ENCODE measurements around the gene ATXN1.
A peak's percentile ranks its signal among the peaks of the same experiment; 100 is the strongest.

Gene ATXN1

DNA sequence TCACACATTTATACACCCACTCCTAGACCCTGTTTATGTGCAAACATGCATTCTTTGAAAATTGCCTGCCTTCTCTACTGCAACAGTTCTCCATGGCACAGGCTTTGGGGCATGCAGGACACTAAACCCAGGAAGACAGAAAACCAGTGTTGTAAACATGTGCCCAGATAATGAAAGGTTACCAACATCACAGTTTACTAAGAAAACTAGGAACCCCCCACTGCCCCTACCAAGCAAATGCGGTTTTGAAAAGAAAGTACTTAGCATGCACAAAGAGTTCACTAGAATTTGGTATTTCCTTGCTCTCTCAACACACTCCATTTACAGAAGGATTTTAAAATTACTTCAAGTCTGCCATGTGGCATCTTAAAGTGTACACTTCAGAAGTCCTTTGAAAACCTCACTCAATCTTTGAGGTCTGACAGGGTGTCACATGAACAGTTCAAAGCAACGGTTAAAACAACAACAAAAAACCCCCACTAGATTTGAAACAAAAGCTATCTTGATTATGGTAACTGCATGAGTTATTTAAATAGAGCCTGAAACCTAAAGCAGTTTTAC, 277.9 kb downstream of the ATXN1 start:
- Histone ChIP-seq H3K4me2 (ENCODE audit: low read length) (no peak overlapping the region), H3K4ac (ENCODE audit: low read depth, low read length) (no peak overlapping the region), H3K79me2 (ENCODE audit: control insufficient read depth, insufficient read depth, low read length) (no peaks in the 10 kb centered on the region), H2BK15ac (replicated peaks; ENCODE audit: low read depth) (no peak overlapping the region), H4K5ac (ENCODE audit: low read length) (no peak overlapping the region), H3K9ac (ENCODE audit: low read length) (no peak overlapping the region), H2BK5ac (ENCODE audit: low read length) (no peak overlapping the region), H2BK120ac (ENCODE audit: low read depth, low read length) (no peak overlapping the region), H3K27ac (ENCODE audit: low read depth, low read length) (no peak overlapping the region), H3K56ac (ENCODE audit: low read length) (no peak overlapping the region), H3K4me3 (ENCODE audit: low read length) (no peak overlapping the region), H3K18ac (ENCODE audit: low read length) (no peak overlapping the region), H4K8ac (ENCODE audit: low read depth, low read length) (no peak overlapping the region), H3K4me1 (ENCODE audit: control insufficient read depth, low read depth, low read length) (no peaks in the 10 kb centered on the region), H3K79me1 (ENCODE audit: low read length) (no peaks in the 10 kb centered on the region), H3K23ac (ENCODE audit: low read length) (no peak overlapping the region), H2AK5ac (ENCODE audit: low read length) (no peak overlapping the region), H3K36me3 (ENCODE audit: control insufficient read depth, insufficient read depth, low read length) (no peaks in the 10 kb centered on the region), H3K27me3 (ENCODE audit: insufficient read depth, low read length, poor library complexity) (no peaks in the 10 kb centered on the region)
- WGBS (ENCODE audit: extremely low coverage, insufficient coverage, low lambda C conversion rate) = no CpG with 5 or more reads among the region's 2 CpGs
- DNase-seq = no peak

DNA sequence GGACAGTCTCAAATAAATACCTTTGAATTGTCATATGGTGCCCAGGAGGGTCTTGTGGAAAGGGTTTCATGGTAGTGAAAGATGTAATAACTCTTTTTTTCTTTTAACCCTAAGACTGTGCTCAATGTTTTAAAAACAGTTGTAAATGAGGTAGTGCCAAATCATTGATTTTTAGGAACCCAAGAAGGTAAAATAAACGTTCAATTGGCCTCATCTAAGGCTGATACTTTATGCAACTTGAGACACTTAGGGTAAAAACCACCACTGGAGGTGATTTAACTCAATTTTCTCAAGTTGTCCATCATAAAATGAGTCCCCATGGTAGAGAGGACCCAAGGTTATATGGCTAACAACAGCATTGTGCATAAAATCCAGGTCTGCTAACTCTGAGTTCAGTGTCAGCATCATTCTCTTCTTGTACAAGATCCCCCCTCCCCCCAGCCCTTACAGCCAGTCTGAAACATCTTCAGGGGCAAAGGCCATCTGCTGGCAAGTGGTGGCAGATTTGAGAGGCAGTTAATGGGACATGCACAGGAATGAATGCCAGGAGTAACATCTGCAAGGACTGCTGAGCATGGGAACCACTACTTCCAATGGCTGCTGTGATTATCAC, 278.5 kb downstream of the ATXN1 start:
- no peaks in the 10 kb centered on the region for H3K79me2 ChIP-seq (ENCODE audit: control insufficient read depth, insufficient read depth, low read length)
- WGBS (ENCODE audit: extremely low coverage, insufficient coverage, low lambda C conversion rate) = no CpG with 5 or more reads among the region's 1 CpG
- H3K27ac ChIP-seq (ENCODE audit: low read depth, low read length) = no peak overlapping the region
- H2BK120ac ChIP-seq (ENCODE audit: low read depth, low read length) = no peak overlapping the region
- H3K4ac ChIP-seq (ENCODE audit: low read depth, low read length) = no peak overlapping the region
- H3K4me1 ChIP-seq (ENCODE audit: control insufficient read depth, low read depth, low read length) = no peaks in the 10 kb centered on the region
- no peak overlapping the region for H3K23ac ChIP-seq (ENCODE audit: low read length)
- H2BK15ac ChIP-seq (replicated peaks; ENCODE audit: low read depth) = no peak overlapping the region
- no peak overlapping the region for H3K18ac ChIP-seq (ENCODE audit: low read length)
- H4K5ac ChIP-seq (ENCODE audit: low read length) = no peak overlapping the region
- H3K36me3 ChIP-seq (ENCODE audit: control insufficient read depth, insufficient read depth, low read length) = no peaks in the 10 kb centered on the region
- no peak overlapping the region for H2BK5ac ChIP-seq (ENCODE audit: low read length)
- no peak overlapping the region for H2AK5ac ChIP-seq (ENCODE audit: low read length)
- H3K27me3 ChIP-seq (ENCODE audit: insufficient read depth, low read length, poor library complexity) = no peaks in the 10 kb centered on the region
- H4K8ac ChIP-seq (ENCODE audit: low read depth, low read length) = no peak overlapping the region
- no peak overlapping the region for H3K4me2 ChIP-seq (ENCODE audit: low read length)
- no peak overlapping the region for H3K4me3 ChIP-seq (ENCODE audit: low read length)
- no peaks in the 10 kb centered on the region for H3K79me1 ChIP-seq (ENCODE audit: low read length)
- H3K9ac ChIP-seq (ENCODE audit: low read length) = no peak overlapping the region
- H3K56ac ChIP-seq (ENCODE audit: low read length) = no peak overlapping the region
- no peak for DNase-seq

DNA sequence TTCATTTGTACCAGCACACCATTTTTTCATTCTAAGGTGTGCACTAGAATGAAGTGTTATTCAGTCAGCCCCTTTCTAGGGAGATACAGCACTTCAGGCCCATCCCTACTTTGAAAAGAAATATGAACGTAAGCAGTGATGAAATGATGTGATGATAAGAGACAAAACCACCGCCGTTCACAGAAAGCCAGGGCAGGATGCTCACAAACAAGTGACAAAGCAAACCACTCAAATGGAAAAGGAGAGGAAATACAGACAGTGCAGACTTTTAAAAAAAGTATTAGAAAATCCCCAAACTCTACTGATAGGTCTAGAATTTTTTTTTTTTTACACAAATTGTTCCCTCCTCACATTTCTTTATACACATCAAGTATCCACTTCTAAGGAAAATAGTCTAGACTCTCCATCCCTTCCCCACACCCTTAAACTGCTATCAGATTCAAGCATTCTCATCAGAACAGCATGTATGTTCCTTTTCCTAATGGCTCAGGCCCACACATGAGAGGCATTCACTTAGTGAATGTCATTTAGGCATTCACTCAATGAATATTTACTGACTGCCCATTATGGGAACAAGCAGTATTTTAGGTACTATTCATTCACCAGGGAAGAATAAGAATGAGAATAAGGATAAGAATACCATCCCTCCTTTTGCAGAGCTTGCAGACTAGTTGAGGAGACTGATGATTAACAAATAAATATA, 279.4 kb downstream of the ATXN1 start:
- Histone ChIP-seq H3K4me1 (ENCODE audit: control insufficient read depth, low read depth, low read length) (no peaks in the 10 kb centered on the region), H3K4ac (ENCODE audit: low read depth, low read length) (no peak overlapping the region), H2BK5ac (ENCODE audit: low read length) (no peak overlapping the region), H3K56ac (ENCODE audit: low read length) (no peak overlapping the region), H2BK120ac (ENCODE audit: low read depth, low read length) (no peak overlapping the region), H4K5ac (ENCODE audit: low read length) (no peak overlapping the region), H3K36me3 (ENCODE audit: control insufficient read depth, insufficient read depth, low read length) (no peaks in the 10 kb centered on the region), H2AK5ac (ENCODE audit: low read length) (no peak overlapping the region), H3K79me2 (ENCODE audit: control insufficient read depth, insufficient read depth, low read length) (no peaks in the 10 kb centered on the region), H3K27ac (ENCODE audit: low read depth, low read length) (no peak overlapping the region), H3K9ac (ENCODE audit: low read length) (no peak overlapping the region), H3K4me2 (ENCODE audit: low read length) (no peak overlapping the region), H3K4me3 (ENCODE audit: low read length) (no peak overlapping the region), H3K18ac (ENCODE audit: low read length) (no peak overlapping the region), H3K27me3 (ENCODE audit: insufficient read depth, low read length, poor library complexity) (no peaks in the 10 kb centered on the region), H4K8ac (ENCODE audit: low read depth, low read length) (no peak overlapping the region), H3K79me1 (ENCODE audit: low read length) (no peaks in the 10 kb centered on the region), H3K23ac (ENCODE audit: low read length) (no peak overlapping the region), H2BK15ac (replicated peaks; ENCODE audit: low read depth) (no peak overlapping the region)
- WGBS (ENCODE audit: extremely low coverage, insufficient coverage, low lambda C conversion rate) = no CpG with 5 or more reads among the region's 3 CpGs
- DNase-seq = no peak

DNA sequence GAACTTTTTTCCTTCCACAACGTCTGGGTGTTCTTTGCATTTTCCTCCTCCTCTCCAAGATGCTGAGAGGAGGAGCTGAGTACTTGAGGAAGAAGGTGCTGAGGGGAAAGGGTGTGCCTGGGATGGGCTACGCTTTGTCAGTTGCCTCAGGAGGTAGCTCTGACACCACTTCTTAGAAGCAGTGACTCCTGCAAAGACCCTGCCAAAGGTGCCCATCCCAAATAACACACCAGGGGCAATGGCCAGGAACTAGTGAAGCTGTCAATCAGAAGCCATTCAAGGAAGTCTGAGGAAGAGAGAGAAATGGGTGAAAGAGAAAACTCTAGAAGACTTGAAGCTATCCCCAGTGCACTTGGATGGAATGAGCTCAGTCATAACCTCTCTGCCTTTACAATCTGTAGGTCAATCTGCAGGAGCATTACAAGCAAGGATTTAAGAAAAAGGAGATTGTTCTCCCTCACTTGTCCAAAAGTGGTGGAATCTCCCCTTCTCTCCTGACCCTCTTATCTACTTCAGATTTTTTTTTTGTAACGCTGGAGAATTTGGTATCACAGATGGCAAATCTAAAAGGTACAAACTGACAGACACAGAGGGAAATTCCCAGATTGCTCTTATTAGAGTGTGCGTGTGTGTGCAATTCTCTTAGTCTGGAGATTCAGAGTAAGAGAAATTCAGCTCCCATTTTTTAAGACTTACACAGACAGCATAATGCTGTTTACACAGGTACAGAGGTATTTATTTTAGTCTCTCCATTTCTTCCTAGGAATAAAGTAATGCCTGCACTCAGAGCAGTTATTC, 280.3 kb downstream of the ATXN1 start:
- Histone ChIP-seq H3K23ac (ENCODE audit: low read length) (no peak overlapping the region), H3K18ac (ENCODE audit: low read length) (no peak overlapping the region), H3K79me2 (ENCODE audit: control insufficient read depth, insufficient read depth, low read length) (no peaks in the 10 kb centered on the region), H3K27me3 (ENCODE audit: insufficient read depth, low read length, poor library complexity) (no peaks in the 10 kb centered on the region), H4K8ac (ENCODE audit: low read depth, low read length) (no peak overlapping the region), H3K79me1 (ENCODE audit: low read length) (no peaks in the 10 kb centered on the region), H4K5ac (ENCODE audit: low read length) (no peak overlapping the region), H3K4me1 (ENCODE audit: control insufficient read depth, low read depth, low read length) (no peaks in the 10 kb centered on the region), H3K36me3 (ENCODE audit: control insufficient read depth, insufficient read depth, low read length) (no peaks in the 10 kb centered on the region), H2BK5ac (ENCODE audit: low read length) (no peak overlapping the region), H2BK15ac (replicated peaks; ENCODE audit: low read depth) (no peak overlapping the region), H2AK5ac (ENCODE audit: low read length) (no peak overlapping the region), H3K4me3 (ENCODE audit: low read length) (no peak overlapping the region), H3K27ac (ENCODE audit: low read depth, low read length) (no peak overlapping the region), H3K56ac (ENCODE audit: low read length) (no peak overlapping the region), H3K4me2 (ENCODE audit: low read length) (no peak overlapping the region), H3K4ac (ENCODE audit: low read depth, low read length) (no peak overlapping the region), H3K9ac (ENCODE audit: low read length) (no peak overlapping the region), H2BK120ac (ENCODE audit: low read depth, low read length) (no peak overlapping the region)
- DNase-seq = no peak
- WGBS (ENCODE audit: extremely low coverage, insufficient coverage, low lambda C conversion rate) = no CpG with 5 or more reads among the region's 4 CpGs

DNA sequence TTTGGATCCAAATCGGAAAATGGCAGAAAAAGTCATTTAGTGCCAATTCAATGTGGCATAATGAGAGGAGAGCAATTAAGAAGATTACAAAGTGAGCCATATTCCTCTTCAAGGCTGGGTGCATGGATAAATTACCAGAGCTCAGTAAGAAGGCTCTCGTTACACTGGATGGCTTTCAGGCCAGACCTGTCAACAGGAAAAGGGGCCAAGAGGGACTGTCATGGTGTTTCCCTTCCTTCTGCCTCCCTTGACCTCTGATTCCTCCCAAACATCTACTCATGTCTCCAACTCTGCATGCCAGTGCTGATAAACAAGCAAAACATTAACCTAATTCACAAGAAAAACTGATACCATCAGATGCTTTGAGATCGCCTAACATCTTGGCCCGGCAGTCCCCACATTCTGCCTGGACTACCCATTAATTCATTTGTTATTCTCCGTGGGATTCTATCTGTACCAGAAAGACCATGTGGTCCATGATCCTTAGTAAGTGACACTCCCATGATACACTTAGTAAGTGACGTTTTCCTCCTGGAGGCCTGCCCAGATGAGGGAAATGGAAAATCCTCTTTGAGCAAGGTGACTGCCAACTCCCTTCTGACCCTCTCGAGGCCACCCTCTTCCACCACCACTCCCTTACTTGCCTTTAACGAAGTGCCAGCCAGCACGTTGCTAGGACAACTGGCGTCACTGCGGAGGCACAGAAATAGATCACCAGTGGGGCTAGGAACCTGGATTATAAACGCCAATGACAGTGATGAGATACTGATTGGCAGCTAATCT, 283.7 kb downstream of the ATXN1 start:
- no peak overlapping the region for H3K4me3 ChIP-seq (ENCODE audit: low read length)
- H3K27me3 ChIP-seq (ENCODE audit: insufficient read depth, low read length, poor library complexity) = no peaks in the 10 kb centered on the region
- H3K27ac ChIP-seq (ENCODE audit: low read depth, low read length) = no peak overlapping the region
- no peak overlapping the region for H2BK15ac ChIP-seq (replicated peaks; ENCODE audit: low read depth)
- peak; percentile 25 for DNase-seq
- H4K5ac ChIP-seq (ENCODE audit: low read length) = no peak overlapping the region
- H3K56ac ChIP-seq (ENCODE audit: low read length) = no peak overlapping the region
- no peaks in the 10 kb centered on the region for H3K4me1 ChIP-seq (ENCODE audit: control insufficient read depth, low read depth, low read length)
- no CpG with 5 or more reads among the region's 12 CpGs for WGBS (ENCODE audit: extremely low coverage, insufficient coverage, low lambda C conversion rate)
- no peak overlapping the region for H3K4me2 ChIP-seq (ENCODE audit: low read length)
- H2AK5ac ChIP-seq (ENCODE audit: low read length) = no peak overlapping the region
- no peak overlapping the region for H4K8ac ChIP-seq (ENCODE audit: low read depth, low read length)
- H3K9ac ChIP-seq (ENCODE audit: low read length) = no peak overlapping the region
- H3K23ac ChIP-seq (ENCODE audit: low read length) = no peak overlapping the region
- H2BK120ac ChIP-seq (ENCODE audit: low read depth, low read length) = no peak overlapping the region
- H3K79me1 ChIP-seq (ENCODE audit: low read length) = no peaks in the 10 kb centered on the region
- H3K18ac ChIP-seq (ENCODE audit: low read length) = no peak overlapping the region
- no peak overlapping the region for H2BK5ac ChIP-seq (ENCODE audit: low read length)
- no peak overlapping the region for H3K4ac ChIP-seq (ENCODE audit: low read depth, low read length)
- no peaks in the 10 kb centered on the region for H3K36me3 ChIP-seq (ENCODE audit: control insufficient read depth, insufficient read depth, low read length)
- no peaks in the 10 kb centered on the region for H3K79me2 ChIP-seq (ENCODE audit: control insufficient read depth, insufficient read depth, low read length)
